Neural cell (in vitro differentiated cells): ENCODE measurements around the gene MXD1. TPM values are rescaled to one million over a fixed set of nuclear protein-coding genes. Genes with fewer than 3 reads are reported as not detected.

ENCODE experiments used
- H2AFZ ChIP-seq: fragments of 200-600, 300-800 bp; sonication (generic), shearing (Covaris generic); 2 replicates; pipeline ENCODE4 v1.6.0; 2014; ENCODE audit warnings: low read depth, mild to moderate bottlenecking, antibody characterized with exemption, low read length, moderate library complexity
- H3F3A ChIP-seq: fragments of 200-600 bp; shearing (Covaris generic); 2 replicates; pipeline ENCODE4 v1.6.1; 2016; ENCODE audit warnings: mild to moderate bottlenecking, moderate library complexity, mixed read lengths, antibody characterized with exemption, low read length; ENCODE audit not compliant: insufficient read depth, poor library complexity, severe bottlenecking
- H3K27ac ChIP-seq: fragments of 200-600, 300-800 bp; sonication (generic), shearing (Covaris generic); 2 replicates; pipeline ENCODE4 v1.5.1; 2014; ENCODE audit warnings: mild to moderate bottlenecking, low read length, moderate library complexity
- H3K27me3 ChIP-seq: fragments of 300-800, 200-600 bp; sonication (generic), shearing (Covaris generic); 2 replicates; pipeline ENCODE4 v1.6.0; 2014; ENCODE audit warnings: mild to moderate bottlenecking, low read depth, low read length, moderate library complexity; ENCODE audit not compliant: insufficient read depth
- H3K36me3 ChIP-seq: fragments of 300-800, 200-600 bp; sonication (generic), shearing (Covaris generic); 2 replicates; pipeline ENCODE4 v1.5.1; 2014; ENCODE audit warnings: mild to moderate bottlenecking, antibody characterized with exemption, low read length, moderate library complexity; ENCODE audit not compliant: insufficient read depth
- H3K4me2 ChIP-seq: fragments of 300-800, 200-600 bp; sonication (generic), shearing (Covaris generic); 2 replicates; pipeline ENCODE4 v1.6.0; 2014; ENCODE audit warnings: mild to moderate bottlenecking, low read length
- H3K4me3 ChIP-seq: fragments of 300-800, 200-600 bp; sonication (generic), shearing (Covaris generic); 2 replicates; pipeline ENCODE4 v1.5.1; 2014; ENCODE audit warnings: mild to moderate bottlenecking, low read length, moderate library complexity
- H3K79me2 ChIP-seq: fragments of 200-600 bp; shearing (Covaris generic); replicated peaks from 2 replicates; pipeline ENCODE4 v1.6.0; 2014; ENCODE audit warnings: mild to moderate bottlenecking, low read length, moderate library complexity; ENCODE audit not compliant: insufficient read depth
- H3K9ac ChIP-seq: fragments of 300-800, 200-600 bp; sonication (generic), shearing (Covaris generic); 2 replicates; pipeline ENCODE4 v1.6.1; 2016; ENCODE audit warnings: mild to moderate bottlenecking, low read length, mixed read lengths
- H3K9me2 ChIP-seq: fragments of 200-600 bp; shearing (Covaris generic); 2 replicates; pipeline ENCODE4 v1.6.1; 2016; ENCODE audit warnings: mild to moderate bottlenecking, low read length, mixed read lengths; ENCODE audit not compliant: insufficient read depth
- H3K9me3 ChIP-seq: fragments of 200-600, 300-800 bp; sonication (generic), shearing (Covaris generic); 2 replicates; pipeline ENCODE4 v1.6.1; 2016; ENCODE audit warnings: mild to moderate bottlenecking, mixed run types, low read length, moderate library complexity, mixed read lengths
- H4K20me1 ChIP-seq: fragments of 200-600 bp; shearing (Covaris generic); 2 replicates; pipeline ENCODE4 v1.6.1; 2016; ENCODE audit warnings: mild to moderate bottlenecking, mixed run types; ENCODE audit not compliant: insufficient read depth
- CTCF ChIP-seq: fragments of 450-650 bp; IDR thresholded peaks from 2 replicates; pipeline ENCODE4 v1.5.1; 2014; ENCODE audit warnings: antibody characterized with exemption, mild to moderate bottlenecking, moderate library complexity; ENCODE audit not compliant: poor library complexity, severe bottlenecking
- EP300 ChIP-seq: fragments of 450-650 bp; conservative IDR thresholded peaks from 2 replicates; pipeline ENCODE4 v1.6.1; 2014; ENCODE audit warnings: antibody characterized with exemption, mild to moderate bottlenecking, moderate library complexity; ENCODE audit not compliant: poor library complexity, severe bottlenecking
- EZH2 ChIP-seq: fragments of 200-600, 300-800 bp; shearing (Covaris generic), sonication (generic); IDR thresholded peaks from 2 replicates; pipeline ENCODE4 v1.6.1; 2014; ENCODE audit warnings: antibody characterized with exemption, low read length, borderline replicate concordance, mild to moderate bottlenecking; ENCODE audit not compliant: insufficient read depth, poor library complexity, severe bottlenecking
- MXI1 ChIP-seq: fragments of 450-650 bp; conservative IDR thresholded peaks from 2 replicates; pipeline ENCODE4 v1.6.1; 2014; ENCODE audit warnings: antibody characterized with exemption, mild to moderate bottlenecking; ENCODE audit not compliant: poor library complexity, severe bottlenecking
- POLR2AphosphoS5 ChIP-seq: IDR thresholded peaks from 2 replicates; pipeline ENCODE4 v1.6.1; 2012
- RAD21 ChIP-seq: fragments of 450-650 bp; conservative IDR thresholded peaks from 2 replicates; pipeline ENCODE4 v1.6.1; 2014; ENCODE audit warnings: antibody characterized with exemption, mild to moderate bottlenecking, moderate library complexity
- REST ChIP-seq: IDR thresholded peaks from 2 replicates; pipeline ENCODE4 v1.6.1; 2012; ENCODE audit warnings: borderline replicate concordance
- SMC3 ChIP-seq: fragments of 450-650 bp; conservative IDR thresholded peaks from 2 replicates; pipeline ENCODE4 v1.6.1; 2014; ENCODE audit warnings: antibody characterized with exemption, mild to moderate bottlenecking, moderate library complexity; ENCODE audit not compliant: poor library complexity
- TAF1 ChIP-seq: IDR thresholded peaks from 2 replicates; pipeline ENCODE4 v1.6.1; 2012; ENCODE audit warnings: low read depth
- polyA plus RNA-seq: library from polyadenylated mRNA; depleted of rRNA; stranded (reverse); fragments of >200 nt; gene quantifications from 2 replicates; pipeline ENCODE4 v1.2.3, GENCODE V29; 2014

MXD1 gene
- polyA plus RNA-seq, 1 donor from 2014 or later: 16.4 TPM

DNA sequence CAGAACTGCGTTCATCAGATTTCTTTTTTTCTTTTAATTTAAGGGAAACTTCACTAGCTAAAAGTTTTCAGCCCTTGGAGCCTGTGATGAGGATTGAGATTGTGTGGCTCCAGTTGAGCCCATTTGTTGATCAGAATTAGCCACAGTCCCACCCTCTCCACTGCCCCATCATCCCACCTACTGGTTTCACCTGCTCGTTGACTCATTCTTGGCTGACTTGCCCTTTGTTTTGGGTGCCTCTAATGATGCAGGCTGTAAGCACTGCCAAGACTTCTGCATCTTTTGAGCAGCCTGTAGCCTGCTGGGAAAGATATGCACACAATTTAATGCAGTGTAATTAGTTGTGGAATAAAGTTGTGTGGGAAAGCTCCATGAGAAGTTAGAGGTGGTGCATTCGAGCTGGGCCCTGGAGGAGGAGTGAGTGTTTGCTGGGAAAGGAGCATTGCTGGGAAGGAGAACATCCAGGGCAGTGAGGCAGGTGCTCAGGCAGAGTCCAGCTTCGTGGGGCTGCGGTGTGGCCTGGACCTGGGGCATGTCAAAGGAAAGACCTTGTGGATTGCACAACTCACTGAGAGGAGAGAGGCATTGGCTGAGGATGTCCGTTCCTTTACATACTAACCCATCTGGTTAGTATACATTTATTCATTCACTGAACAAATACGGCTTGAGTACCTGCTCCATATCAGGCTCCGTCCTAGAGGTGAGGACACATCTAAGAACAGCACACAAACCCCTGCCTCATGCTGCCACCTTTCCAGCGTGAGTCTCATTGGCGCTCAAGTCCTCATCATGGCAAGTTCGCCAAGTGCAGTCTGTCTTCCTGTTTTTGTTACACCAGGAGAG is 28.3 kb downstream of the MXD1 start:
- Histone ChIP-seq H3K4me3 (no peak overlapping the region), H3F3A (no peaks in the 10 kb centered on the region)
- TF ChIP-seq REST: no peak
- no peak for TF ChIP-seq TAF1

GRCh38 chr2:69943843-69944525 is 29.1 kb downstream of the MXD1 start:
- no peaks in the 10 kb centered on the region for H3K27me3 ChIP-seq
- H3K9me2 ChIP-seq: no peaks in the 10 kb centered on the region
- no peak overlapping the region for H2AFZ ChIP-seq
- no peak for TF ChIP-seq TAF1
- no peak for TF ChIP-seq RAD21
- TF ChIP-seq REST: no peak
- TF ChIP-seq CTCF: no peak
- no peak for TF ChIP-seq EP300
- no peak for TF ChIP-seq SMC3
- no peak for TF ChIP-seq POLR2AphosphoS5
- TF ChIP-seq EZH2: no peak
- TF ChIP-seq MXI1: no peak
- H3K4me3 ChIP-seq: no peak overlapping the region
- H3K9me3 ChIP-seq: no peaks in the 10 kb centered on the region
- H3K79me2 ChIP-seq: no peaks in the 10 kb centered on the region
- H3K36me3 ChIP-seq: peaks cover 1% of the 10 kb centered on the region
- no peak overlapping the region for H3K4me2 ChIP-seq
- H3K9ac ChIP-seq: no peak overlapping the region
- H3K27ac ChIP-seq: no peak overlapping the region
- no peaks in the 10 kb centered on the region for H4K20me1 ChIP-seq
- no peaks in the 10 kb centered on the region for H3F3A ChIP-seq

More for the DNA sequence above, 28.3 kb downstream of the MXD1 start:
- Histone ChIP-seq H3K79me2 (no peaks in the 10 kb centered on the region), H3K9ac (no peak overlapping the region), H3K27me3 (no peaks in the 10 kb centered on the region), H3K4me2 (no peak overlapping the region), H3K27ac (no peak overlapping the region), H2AFZ (no peak overlapping the region), H3K9me2 (no peaks in the 10 kb centered on the region), H4K20me1 (no peaks in the 10 kb centered on the region), H3K36me3 (peaks cover 6% of the 10 kb centered on the region), H3K9me3 (no peaks in the 10 kb centered on the region)
